Ureter (tissue), 1 donor: ENCODE data around the gene TCF7. TPM values are rescaled to one million over a fixed set of nuclear protein-coding genes. Genes with fewer than 3 reads are reported as not detected.
A peak's percentile ranks its signal among the peaks of the same experiment; 100 is the strongest.

Experiments used
- DNase-seq: peaks from one replicate; pipeline ENCODE4 v3.0.0-alpha.2; 2020; ENCODE audit warnings: low spot score
- total RNA-seq: library from RNA; stranded (reverse); gene quantifications from one replicate; pipeline ENCODE4 v1.2.4, GENCODE V29; 2023
- donor health status: DM: yes; HTN: yes; CAD: no.

TCF7 gene
- total RNA-seq, 1 donor from 2014 or later, result 3.6 TPM

GRCh38 chr5:134131165-134131564, 16.7 kb downstream of the TCF7 start:
- no peak for DNase-seq

GRCh38 chr5:134131578-134132350, 17.3 kb downstream of the TCF7 start:
- DNase-seq, result no peak

GRCh38 chr5:134132372-134133187, 18.1 kb downstream of the TCF7 start:
- DNase-seq, result no peak

- DNase-seq, result no peak
Measured at GRCh38 chr5:134133188-134133994, 18.9 kb downstream of the TCF7 start.

GRCh38 chr5:134133995-134134541, 19.6 kb downstream of the TCF7 start:
- DNase-seq, result no peak

GRCh38 chr5:134135091-134135655, 20.7 kb downstream of the TCF7 start:
- no peak for DNase-seq

GRCh38 chr5:134136221-134136631, 21.7 kb downstream of the TCF7 start:
- peak; percentile 31 for DNase-seq

GRCh38 chr5:134136771-134137170, 22.3 kb downstream of the TCF7 start:
- DNase-seq, result peak; percentile 32

GRCh38 chr5:134138416-134139376, 24.2 kb downstream of the TCF7 start:
- DNase-seq, result peak; percentile 34

- no peak for DNase-seq
Measured at GRCh38 chr5:134139377-134139851, 24.9 kb downstream of the TCF7 start.

- no peak for DNase-seq
Measured at GRCh38 chr5:134139891-134140469, 25.5 kb downstream of the TCF7 start.

- DNase-seq, result peak; percentile 80
Measured at GRCh38 chr5:134140530-134141201, 26.2 kb downstream of the TCF7 start.

GRCh38 chr5:134141331-134142050, 27.0 kb downstream of the TCF7 start:
- no peak for DNase-seq

- no peak for DNase-seq
Measured at GRCh38 chr5:134142052-134142451, 27.6 kb downstream of the TCF7 start.

- no peak for DNase-seq
Measured at GRCh38 chr5:134142806-134143205, 28.3 kb downstream of the TCF7 start.

GRCh38 chr5:134143431-134143830, 28.9 kb downstream of the TCF7 start:
- DNase-seq, result no peak

- no peak for DNase-seq
Measured at GRCh38 chr5:134143944-134144941, 29.8 kb downstream of the TCF7 start.
